AG10803 (cell line): ENCODE measurements around the gene RSRC2.

ENCODE experiments used
- DNase-seq: peaks from one replicate; pipeline ENCODE4 v3.0.0; 2010; ENCODE audit warnings: low read depth
- H3K4me3 ChIP-seq: 2 replicates; pipeline ENCODE4 v1.5.1; 2011; ENCODE audit warnings: mild to moderate bottlenecking, low read length, control low read depth
- CTCF ChIP-seq: conservative IDR thresholded peaks from 2 replicates; pipeline ENCODE4 v1.5.1; 2011; ENCODE audit warnings: mild to moderate bottlenecking, low read length, control low read depth, inconsistent platforms

The RSRC2 gene

GRCh38 chr12:122460641-122461040 lies 66.1 kb downstream of the RSRC2 start:
- TF ChIP-seq CTCF, result no peak
- DNase-seq, result no peak
- no peak overlapping the region for H3K4me3 ChIP-seq

DNA sequence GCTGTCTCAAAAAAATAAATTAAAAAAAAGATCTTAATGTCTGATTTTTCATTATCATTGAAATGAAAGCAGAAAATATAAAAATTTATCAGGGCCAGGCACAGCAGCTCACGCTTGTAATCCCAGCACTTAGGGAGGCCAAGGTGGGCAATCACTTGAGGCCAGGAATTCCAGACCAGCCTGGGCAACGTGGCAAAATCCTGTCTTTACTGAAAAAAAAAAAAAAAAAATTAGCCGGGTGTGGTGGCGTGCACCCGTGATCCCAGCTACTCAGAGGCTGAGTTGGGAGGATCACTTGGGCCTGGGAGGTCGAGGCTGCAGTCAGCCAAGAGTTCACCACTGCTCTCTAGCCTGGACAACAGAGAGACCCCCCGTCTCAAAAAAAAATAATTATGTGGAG lies 66.7 kb downstream of the RSRC2 start:
- no peak for TF ChIP-seq CTCF
- DNase-seq, result no peak
- no peak overlapping the region for H3K4me3 ChIP-seq

DNA sequence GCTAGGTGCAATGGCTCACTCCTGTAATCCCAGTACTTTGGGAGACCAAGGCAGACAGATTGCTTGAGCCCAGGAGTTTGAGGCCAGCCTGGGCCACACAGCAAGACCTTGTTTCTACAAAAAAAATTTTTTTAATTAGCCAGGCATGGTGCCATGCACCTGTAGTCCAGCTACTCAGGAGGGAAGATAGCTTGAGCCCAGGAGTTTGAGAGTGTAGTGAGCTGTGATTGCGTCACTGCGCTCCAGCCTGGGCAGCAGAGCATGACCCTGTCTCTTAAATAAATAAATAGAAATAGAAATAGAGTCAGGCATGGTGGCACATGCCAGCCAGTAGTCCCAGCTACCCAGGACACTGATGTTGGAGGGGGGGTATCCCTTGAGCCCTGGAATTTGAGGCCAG lies 67.5 kb downstream of the RSRC2 start:
- TF ChIP-seq CTCF, result no peak
- no peak for DNase-seq
- no peak overlapping the region for H3K4me3 ChIP-seq

- no peak overlapping the region for H3K4me3 ChIP-seq
- no peak for DNase-seq
- TF ChIP-seq CTCF, result no peak
Observed at GRCh38 chr12:122458105-122459035, 68.4 kb downstream of the RSRC2 start.

GRCh38 chr12:122457627-122458026 lies 69.1 kb downstream of the RSRC2 start:
- no peak overlapping the region for H3K4me3 ChIP-seq
- no peak for DNase-seq

DNA sequence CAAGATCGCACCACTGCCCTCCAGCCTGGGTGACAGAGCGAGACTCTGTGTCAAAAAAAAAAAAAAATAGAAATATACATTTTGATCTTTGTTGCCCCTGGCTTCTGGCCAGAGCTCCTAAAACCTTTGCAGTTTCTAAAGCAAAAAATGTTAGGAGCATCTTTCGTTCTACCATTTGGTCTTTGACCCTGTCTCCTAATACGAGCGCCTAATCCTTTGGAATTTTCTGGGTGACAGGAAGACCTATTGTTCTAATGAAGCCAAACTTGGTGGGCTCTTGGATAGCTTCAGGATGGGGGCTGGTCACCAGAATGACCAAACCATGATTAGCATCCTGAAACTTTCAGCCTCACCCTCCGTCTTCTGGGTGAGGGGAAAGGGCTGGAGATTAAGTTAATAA lies 72.0 kb downstream of the RSRC2 start:
- no peak for DNase-seq
- TF ChIP-seq CTCF, result no peak
- no peak overlapping the region for H3K4me3 ChIP-seq

More at GRCh38 chr12:122457627-122458026, 69.1 kb downstream of the RSRC2 start:
- no peak for TF ChIP-seq CTCF

DNA sequence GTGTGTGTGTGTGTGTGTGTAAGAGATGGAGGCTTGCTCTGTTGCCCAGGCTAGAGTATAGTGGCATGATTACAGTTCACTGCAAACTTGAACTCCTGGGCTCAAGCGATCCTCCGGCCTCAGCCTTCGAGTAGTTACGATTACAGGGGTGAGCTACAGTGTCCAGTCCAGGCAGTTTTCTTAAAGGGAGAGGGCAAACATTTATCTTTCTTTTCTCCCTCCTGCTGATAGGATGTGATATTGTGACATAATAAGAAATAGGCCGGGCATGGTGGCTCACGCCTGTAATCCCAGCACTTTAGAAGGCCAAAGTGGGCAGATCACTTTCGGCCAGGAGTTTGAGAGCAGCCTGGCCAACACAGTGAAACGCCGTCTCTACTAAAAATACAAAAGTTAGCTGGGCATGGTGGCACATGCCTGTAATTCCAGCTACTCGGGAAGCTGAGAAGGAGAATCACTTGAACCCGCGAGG lies 72.5 kb downstream of the RSRC2 start:
- no peak for DNase-seq
- no peak overlapping the region for H3K4me3 ChIP-seq
- no peak for TF ChIP-seq CTCF
